Esophagus muscularis mucosa (tissue), 3 donors: ENCODE results near the gene SPSB3.

Experiments
- CTCF ChIP-seq, 3 experiments: fragments of 200-600 bp in 2 of 3; fragments of 450-650 bp in 1 of 3; sonication (generic) in 2 of 3; IDR thresholded peaks; one replicate each; pipeline ENCODE4 v1.5.1; 2017 to 2019; ENCODE audit warnings: antibody characterized with exemption in 3 of 3, mild to moderate bottlenecking in 2 of 3, moderate library complexity in 1 of 3
- POLR2A ChIP-seq: fragments of 450-650 bp; IDR thresholded peaks from one replicate; pipeline ENCODE4 v1.6.1; 2017; ENCODE audit warnings: antibody characterized with exemption, moderate library complexity, mild to moderate bottlenecking, low read depth

GRCh38 chr16:1822801-1823200 lies 40.4 kb upstream of the SPSB3 start:
- TF ChIP-seq CTCF (IDR thresholded peaks at IDR 0.05) (no peak), POLR2A (no peak)
